NCI-H1092 treated with DMSO at 0.1 percent for 48 hours (cell line): ENCODE results near the gene PFKP.

ENCODE experiments used
- DNase-seq: peaks from one replicate; lab custom pipeline; 2025; lab: John Stamatoyannopoulos, UW

The PFKP gene

DNA sequence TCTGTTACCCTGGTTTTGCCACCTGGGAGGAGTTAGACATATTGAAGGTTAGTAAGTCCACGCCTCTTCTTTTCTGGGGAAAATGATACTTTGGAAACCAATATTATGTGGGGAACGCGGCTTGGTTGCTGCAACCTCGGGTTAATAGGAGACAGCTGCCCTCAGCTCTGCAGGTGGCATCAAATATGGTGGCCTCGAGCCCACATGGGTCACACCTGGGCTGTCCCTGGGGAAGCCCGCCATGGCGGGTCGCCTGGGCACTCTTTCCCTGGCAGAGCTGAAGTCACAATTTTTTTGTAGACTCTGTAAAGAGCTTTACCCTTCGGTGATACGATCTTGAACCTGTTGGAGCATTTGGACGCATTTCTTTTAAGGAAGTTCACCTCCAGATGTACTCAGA lies 2.5 kb downstream of the PFKP start:
- no peak for DNase-seq

DNA sequence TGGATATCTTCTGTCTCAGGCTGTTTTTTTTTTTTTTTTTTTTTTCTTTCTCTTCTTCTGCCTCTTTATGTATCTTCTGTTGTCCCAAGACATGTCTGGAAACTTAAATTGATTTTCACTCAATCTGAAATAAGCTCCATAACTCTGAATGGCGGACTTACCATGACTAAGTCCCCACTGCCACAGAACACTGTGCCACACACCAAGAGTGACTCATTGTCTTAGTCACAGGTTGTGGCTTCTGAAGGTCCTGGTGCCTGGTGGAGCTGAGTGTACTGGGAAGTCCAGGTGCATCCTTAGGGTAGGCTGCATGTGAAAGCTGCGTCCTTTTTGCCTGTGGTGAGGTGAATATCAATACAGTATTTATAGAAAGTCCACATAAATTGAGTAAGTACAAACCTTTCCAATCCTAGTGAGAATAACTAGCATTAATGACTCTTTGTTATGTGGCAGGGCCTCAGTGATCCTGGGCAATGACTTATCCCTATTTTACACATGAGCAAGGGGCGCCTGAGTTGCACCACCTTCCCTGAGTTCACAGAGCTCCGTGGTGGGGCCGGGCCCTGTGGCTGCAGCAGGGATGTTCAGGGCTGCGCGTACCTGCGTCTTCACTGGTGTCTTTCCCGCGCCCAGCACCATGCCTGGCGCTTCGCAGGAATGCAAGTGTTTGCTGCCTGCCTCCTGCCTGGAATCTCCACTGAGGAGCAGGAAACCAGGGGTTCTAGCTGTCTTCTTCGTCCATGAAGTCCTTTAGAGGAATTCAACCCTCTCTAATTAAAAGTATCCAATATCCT lies 4.3 kb downstream of the PFKP start:
- no peak for DNase-seq

DNA sequence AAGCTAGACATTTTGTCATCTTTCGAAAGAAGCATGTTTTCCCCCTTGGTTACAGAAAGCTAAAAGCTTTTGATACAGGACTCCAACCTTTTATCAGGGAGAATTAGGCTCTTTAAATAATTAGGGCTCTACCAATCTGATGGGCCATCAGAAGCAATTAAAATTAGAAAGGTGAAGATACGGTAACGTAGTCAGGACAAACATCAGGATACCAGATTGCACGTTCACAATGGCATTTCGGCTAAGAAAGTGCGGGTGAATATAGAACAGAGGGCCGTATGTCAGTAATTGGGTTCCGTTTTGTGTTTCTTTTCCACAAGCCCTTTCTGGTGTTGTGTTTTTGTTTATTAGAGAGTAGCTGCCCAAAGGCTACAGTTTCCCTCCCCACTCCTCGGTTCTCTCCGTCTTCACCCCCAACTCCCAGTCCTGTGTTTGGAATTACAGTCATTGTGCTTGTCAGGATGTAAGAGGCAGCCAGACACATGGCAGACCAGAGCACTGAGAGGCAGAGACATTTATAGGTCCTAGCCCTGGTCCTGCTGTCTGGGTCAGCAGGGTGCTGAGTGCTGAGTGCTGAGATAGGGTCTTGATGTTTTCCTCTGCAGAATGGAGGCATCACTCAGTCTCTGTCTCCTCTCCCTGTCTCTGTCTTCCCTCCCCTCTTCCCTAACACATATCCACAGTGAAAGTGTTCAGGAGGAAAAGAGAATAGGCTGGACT lies 5.5 kb downstream of the PFKP start:
- DNase-seq = no peak

DNA sequence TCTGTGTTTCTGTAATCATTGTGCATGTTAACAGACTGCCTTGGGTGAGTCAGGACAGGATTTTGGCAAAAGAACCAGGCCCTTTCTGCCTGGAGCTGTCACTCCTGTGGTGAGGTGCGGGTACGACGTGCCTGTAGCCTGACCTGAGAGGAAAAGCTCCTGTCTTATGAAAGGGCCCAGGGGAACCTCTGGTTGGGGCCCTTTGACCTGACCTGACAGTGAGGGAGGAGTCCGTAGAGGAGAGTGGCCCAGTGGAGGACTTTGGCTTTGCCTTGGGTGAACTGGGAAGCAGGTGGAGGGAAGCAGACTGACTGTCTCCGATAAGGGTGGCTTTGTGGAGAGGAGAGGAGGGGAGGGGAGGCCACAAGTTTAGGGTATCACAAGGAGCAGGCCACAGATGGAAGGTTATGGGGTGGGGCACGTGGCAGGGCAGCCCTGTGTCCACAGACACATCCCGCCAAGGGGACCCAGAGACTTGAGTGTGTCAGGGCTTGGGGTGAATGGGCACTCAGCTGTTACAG lies 6.9 kb downstream of the PFKP start:
- DNase-seq = no peak

DNA sequence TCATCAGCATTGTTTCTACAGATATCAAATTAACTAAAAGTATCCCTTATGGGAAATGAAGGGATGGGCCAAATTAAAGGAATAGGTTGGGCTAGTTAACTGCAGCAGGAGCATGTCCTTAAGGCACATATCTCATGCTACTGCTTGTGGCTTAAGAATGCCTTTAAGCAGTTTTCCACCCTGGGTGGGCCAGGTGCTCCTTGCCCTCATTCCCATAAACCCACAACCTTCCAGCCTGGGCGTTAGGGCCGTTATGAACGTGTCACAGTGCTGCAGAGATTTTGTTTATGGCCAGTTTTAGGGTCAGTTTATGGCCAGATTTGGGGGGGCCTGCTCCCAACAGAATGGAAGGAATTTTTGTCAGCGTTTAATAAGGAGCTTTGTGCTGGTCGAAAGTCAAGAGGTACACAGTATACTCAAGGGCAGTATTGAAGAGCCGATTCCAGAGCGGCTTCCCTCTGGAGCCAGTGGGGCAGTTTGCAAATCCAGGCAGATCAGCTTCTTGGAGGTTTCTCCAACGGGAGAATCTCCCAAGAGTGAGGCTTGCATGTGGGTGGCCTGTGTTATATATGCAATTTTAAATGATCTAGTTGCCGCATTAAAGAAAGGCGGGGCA lies 7.7 kb downstream of the PFKP start:
- no peak for DNase-seq

DNA sequence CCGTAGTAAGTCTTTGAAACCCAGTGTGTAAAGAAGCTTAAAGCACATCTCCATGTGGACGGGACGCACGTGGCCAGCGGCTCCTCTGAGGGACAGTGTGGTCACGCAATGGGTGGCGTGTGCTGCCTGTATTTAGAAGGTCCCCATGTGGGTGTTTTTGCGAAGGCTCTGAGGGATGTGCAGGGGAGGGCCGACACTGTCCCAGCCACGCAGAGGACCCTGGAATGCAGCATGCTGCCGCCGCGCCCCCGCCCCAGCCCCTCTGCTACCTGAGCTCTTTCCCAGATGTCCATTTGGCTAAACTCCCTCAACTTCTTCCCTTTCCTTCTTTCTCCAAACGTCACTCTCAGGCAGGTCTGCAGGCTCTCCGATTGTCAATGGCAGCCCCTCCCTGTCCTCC lies 8.8 kb downstream of the PFKP start:
- no peak for DNase-seq

DNA sequence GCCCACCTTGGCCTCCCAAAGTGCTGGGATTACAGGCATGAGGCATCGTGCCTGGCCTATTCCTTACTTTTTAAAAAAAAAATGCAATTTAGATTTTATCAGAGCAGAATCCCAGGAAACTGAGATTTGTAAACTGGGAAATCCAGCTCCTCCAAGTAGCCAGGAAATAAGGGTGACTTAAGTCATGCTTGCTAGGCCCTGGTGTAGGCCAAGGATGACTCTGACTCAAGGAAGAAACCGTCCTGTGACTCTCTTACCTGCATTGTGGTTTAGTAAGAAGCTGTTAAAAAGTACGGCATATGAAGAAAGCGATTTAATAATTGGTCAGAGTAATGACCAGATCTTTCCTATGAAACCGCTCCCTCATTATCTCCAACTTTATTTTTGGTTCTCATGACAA lies 10.2 kb downstream of the PFKP start:
- DNase-seq = no peak

DNA sequence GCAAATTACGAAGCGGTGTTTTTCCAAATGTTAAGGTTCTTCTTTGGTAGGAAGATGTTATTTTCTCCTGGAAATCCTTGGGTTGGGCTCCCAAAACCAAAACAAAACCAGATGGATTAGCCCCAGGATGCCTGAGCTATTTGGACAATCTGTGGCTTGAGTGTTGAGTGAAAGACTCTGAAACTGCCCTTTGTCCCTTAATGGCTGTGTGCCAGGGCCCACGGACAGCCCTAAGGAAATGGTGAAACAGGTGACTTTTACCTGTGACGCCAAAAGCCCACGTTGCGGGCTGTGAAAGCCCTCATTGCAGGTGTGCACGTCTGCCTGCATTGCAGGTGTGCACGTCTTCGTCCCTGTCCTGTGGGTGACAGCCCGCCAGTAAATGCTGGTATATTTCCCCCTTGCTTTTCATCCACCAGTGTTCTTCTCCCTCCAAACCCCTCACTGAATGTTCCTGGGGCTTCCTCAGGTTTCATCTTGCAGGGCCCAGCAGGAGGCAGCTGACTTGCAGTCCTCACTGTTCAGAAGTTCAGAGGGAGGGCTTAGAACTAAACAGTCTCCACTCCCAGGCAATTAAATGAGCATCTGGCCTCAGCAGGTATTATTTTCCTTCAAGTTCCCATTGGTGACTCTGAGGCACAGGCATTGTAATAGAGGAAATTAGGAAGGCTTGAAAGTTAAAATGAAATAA lies 10.7 kb downstream of the PFKP start:
- no peak for DNase-seq

DNA sequence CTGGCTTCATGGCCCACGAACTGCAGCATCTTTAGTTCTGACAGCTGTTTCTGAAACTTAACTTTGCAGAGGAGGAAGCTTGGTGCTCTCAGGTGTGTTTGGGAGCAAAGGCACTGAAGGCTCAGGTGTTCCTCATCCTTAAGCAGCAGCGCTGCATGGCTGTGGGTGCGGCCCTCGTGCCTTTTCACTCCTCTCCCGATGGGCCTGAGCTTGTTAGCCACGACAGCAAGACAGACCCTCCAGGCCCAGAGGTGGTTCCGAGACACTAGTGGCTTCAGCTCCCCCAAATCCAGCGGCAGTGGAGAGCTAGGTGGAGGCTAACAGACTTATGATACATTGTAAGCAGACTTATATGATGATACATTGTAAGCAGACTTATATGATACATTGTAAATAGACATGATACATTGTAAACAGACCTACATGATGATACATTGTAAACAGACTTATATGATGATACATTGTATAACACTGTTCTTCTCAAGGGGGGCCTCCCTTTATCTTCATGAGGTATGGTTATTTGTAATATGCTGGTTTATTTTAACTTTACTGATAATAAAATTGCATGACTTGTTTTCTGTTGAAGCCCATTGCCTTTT lies 14.1 kb downstream of the PFKP start:
- no peak for DNase-seq

DNA sequence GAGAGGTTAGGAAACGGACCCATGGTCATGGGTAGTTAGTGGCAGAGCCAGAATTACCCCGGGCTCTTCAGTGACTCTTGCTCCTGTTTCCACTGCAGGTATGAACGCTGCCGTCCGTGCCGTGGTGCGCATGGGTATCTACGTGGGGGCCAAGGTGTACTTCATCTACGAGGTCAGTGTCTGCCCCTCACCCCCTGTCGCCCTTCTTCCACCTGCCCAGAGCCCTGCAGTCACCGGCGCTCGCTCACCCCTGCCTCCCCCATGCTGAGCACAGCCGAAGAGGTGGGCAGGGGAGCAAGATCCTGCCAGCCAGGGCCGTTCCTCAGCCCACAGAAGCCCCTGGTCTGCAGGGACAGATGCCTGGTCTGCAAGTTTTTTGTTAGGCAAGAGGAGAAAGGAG lies 14.9 kb downstream of the PFKP start:
- no peak for DNase-seq

DNA sequence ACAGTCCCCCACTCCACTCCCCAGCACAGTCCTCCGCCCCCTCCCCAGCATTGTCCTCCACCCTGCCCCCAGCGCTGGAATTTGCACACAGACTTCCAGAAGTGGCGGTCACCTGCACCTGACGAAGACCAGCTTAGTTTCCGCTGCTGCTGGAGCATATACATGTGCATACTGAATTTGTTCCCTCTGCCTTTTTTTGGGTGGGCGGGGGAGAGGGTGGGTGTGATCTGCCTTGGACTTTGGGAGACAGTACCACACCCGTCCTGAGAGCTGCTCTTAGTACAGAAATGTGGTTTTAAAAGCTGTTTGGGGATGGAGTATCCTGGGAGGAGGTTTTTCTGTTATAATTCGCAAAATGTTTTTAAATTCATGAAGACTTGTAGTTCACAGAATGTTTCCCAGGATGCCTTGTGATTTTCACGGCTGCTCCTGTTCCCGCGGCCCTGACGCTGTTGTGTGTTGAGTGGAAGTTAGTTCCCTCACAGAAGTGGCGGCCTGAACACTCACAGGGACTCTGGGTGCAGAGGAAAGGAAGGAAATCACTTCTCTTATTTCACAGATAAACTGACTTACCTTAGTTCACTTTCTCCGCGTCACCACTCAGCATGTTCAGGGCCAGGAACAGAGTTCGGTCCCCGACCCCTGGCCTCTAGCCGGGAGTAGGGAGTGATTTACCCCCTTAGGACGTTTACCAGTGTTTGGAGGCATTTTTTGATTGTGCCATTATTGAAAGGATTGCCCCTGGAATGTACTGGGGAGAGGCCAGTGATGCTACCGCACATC lies 18.6 kb downstream of the PFKP start:
- no peak for DNase-seq

DNA sequence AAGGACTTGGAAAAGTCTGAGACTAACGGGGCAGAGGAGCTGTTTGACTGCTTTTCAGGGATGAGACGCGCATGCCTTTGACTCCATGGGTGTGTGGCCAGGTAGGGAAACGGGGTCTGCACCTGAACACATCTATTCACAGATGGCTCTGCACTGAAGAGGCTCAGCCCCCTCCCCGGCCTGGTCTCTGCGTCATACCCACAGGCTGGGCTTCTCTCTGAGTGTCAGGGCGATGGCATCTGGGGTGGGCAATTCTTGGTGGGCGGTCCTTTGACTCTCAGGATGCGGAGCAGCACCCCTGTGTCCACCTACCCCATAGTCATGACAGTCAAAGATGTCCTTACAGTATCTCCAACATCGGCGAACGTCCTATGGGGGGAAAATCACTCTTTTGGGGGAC lies 23.0 kb downstream of the PFKP start:
- DNase-seq = no peak

DNA sequence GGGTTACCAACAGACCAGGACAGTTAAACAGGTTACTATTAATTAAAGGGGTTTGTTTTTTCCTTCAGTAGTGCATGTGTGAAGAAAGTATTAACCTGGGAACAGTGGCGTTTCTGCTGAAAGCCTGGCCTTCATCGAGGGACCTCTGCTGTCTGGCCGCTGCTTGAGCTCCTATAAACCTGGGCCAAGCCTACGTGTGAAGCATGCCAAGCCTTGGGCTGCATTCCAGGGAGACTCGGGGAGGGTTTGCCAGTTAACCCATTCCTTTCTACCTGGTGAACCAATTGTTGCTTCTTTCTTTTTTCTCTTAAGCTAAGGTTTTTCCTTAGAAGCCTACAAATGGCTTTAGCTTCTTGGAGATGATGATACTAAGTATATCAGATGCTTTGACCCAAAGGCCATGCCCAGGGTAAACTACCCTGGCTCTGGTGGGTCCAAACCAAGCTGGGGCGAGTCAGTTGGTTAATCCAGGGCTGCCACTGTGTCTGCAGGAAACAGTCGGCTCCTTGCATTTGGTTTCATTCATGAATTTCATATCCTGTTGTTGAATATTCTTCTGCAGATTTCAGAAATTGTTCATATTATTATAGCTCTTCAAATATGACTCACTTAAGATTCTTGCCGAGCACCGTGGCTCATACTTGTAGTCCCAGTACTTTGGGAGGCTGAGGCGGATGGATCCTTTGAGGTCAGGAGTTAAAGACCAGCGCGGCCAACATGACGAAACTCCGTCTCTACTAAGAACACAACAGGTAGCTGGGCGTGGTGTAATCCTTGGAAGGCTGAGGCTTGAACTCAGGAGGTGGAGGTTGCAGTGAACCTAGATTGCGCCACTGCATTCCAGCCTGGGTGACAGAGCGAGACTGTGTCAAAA lies 23.8 kb downstream of the PFKP start:
- peak; percentile 9 for DNase-seq

DNA sequence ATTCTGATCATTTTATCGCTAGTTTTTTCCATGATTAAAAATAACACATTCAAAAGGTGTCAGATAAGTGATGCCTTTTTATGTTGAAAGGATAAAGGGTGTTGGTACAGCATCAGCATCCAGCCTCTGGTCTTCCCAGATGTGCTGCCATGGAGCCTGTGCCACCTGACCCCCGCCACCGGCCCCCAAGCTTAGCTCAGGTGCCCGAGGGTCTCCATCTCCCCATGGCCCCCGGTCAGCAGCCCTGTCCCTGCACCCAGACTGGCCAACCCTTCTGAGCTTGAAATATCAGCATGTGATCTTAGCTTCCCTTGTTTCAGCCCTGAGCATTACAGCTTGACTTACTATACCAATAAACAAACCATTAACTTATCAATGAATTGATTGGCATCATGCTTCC lies 24.6 kb downstream of the PFKP start:
- no peak for DNase-seq

DNA sequence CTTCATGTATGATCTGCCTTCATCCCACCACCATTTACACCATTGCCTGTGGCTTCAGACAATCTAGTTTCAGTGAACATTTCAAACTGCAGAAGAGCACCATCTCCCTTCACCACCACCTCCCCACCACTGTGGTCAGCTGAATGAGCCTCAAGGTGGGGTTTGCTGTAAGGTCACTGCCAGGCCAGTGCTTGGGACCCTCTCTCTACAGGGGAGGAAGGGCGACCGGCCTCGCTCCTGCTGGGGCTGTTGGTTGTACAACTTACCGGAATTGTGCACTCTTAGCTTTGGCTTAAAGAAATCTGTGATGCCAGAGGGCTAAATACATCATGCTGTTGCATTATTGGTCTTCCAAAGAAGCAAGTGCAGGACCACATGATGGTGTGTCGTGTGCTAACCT lies 26.6 kb downstream of the PFKP start:
- DNase-seq = no peak

DNA sequence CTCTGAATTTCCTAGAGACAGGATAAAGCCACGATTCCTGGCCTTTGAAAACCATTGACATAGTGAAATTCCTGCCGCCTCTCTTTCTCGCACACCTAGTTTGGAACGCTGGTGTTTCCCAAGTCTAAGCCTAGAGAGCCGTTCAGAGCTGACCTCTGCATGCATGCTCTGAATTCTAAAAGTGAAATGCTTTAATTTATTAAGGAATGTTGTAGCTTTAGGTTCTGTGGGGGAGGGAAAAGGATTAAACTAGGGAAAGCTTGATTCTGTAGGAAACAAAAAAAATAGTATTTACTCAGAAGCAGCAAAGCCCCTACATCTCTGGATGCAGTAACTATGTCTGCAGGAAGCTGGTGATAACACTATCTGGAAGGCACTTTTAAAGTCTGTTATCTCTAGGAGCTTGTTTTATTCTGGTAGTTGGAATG lies 27.3 kb downstream of the PFKP start:
- DNase-seq = no peak

DNA sequence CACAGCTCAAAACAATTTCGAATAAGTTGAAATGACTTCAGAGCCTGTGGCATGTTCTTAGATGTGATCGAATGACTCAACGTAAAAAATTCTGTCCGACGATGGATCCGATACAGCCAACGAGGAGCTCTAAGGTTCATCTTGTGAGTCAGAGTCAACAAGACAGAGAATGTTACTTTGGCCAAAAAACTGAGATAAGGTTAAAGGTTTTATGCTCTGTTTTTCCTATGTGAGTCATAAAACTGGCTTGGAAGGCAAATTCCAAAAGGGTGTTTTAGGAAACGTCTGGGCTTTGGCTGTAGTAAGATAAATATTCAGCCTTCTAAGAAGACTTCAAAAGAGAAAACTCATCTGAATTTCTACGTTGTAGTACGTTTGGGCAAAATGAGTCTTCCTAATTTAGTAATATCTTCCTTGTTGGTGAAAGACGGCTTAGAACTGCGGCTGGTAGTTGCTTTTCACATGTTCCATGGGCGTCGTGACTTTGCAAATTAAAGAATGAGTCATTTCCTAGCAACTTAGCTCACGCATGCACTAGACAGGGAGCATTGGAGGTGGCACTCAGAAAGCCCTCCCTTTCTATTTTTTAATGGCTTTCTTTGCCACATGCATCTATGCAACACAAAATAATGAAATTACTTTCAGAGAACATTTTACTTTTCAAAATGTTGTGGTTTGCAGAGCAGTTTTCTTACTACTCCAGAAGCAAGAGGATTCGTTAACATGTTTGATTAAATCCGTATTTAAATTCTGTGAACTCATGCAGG lies 28.2 kb downstream of the PFKP start:
- no peak for DNase-seq

DNA sequence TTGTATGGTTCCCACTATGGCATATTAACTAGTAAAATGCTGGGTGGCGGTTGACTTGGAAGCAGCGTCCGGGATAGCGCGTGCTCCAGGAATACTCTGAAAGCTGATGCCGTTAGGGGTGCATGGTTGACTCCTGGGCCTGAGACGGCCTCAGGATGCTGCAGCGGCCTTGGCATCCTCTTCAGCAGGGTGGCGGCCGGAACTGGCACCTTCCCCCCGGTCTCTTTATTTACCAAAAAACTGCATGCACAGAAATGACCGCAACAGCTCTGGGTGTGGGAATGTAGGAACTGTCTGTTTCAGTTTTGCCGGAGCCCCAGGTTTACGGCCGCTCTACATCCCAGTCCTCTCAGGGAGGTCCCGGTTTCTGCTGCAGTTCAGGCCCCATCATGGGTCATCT lies 28.8 kb downstream of the PFKP start:
- DNase-seq = no peak

DNA sequence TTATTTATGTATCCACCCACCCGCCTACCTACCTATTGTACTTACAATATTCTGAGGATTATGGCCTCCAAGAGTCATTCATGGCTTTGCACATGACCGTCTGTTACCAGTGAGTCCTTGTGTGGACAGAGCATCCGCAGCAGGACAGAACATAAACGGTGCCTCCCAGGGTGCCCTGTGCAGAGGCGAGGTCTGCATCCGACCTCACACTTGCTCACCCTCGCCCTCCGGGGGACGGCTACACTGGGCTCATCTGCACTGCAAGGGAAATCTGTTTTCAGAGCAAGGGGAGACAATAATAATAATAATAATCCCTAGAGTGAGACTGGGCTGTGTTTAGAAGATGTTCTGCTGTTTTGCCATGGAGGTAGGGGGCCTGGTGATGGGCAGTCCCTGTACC lies 29.8 kb downstream of the PFKP start:
- DNase-seq = no peak
